Measurements from ENCODE around the gene TGOLN2. TPM values are rescaled to one million over a fixed set of nuclear protein-coding genes. Genes with fewer than 3 reads are reported as not detected.

TGOLN2 gene
- total and polyA plus RNA-seq, 2 of the 13 experiments (the other 11 are each of a cell fraction or from before 2014, with no cell fraction given), result 99.6 to 155 TPM

DNA sequence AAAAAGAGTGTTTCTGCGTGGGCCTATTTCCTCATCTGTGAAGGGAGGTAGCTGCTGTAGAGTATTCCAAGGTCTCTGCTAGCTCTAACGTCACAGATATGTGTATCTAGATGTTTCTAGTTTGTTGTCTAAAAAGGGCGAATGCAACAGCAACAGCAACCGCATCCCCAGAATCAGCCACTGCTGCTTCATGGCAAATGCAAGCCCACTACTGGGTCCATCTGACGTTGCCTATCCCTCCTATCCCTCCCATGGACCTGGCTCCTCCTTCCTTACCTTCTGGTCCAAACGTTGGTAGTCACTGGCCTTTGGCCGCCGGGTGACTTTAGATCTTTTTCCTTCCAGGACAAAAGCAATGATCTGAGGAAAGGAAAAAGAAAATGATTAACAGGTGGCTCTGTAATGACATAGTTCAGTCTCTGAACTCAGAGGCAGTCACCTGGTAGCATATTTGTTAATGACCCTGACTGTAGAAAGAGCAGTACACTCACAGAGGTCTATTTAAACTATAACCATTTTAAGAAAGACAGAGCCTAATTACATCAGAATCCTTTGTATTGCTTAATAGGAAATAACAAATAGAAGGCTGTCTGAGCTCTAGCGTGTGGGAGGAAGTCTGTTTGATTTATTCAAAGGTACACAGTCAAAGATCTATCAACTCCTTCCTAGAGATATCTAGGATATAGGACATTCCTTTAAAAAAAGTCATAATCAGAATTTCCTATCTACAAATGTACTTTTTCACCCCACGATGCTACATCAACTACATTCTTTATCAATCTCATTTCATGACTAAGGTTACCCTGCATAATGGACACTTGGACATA, 2.9 kb downstream of the TGOLN2 start (continued):
- no peak for TF ChIP-seq REXO4 (CRISPR knock-in tag; IDR thresholded peaks at IDR 0.05; ENCODE audit: borderline replicate concordance)
- peak; percentile 19; the same call in 1 of the 2 replicates for TF ChIP-seq STAG1 (CRISPR knock-in tag; IDR thresholded peaks at IDR 0.05)
- TF ChIP-seq, protein P1, sequence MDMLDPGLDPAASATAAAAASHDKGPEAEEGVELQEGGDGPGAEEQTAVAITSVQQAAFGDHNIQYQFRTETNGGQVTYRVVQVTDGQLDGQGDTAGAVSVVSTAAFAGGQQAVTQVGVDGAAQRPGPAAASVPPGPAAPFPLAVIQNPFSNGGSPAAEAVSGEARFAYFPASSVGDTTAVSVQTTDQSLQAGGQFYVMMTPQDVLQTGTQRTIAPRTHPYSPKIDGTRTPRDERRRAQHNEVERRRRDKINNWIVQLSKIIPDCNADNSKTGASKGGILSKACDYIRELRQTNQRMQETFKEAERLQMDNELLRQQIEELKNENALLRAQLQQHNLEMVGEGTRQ (IDR thresholded peaks at IDR 0.05; ENCODE audit: low read depth, low read length), result no peak
- TF ChIP-seq, protein P1 (CRISPR knock-in tag; IDR thresholded peaks at IDR 0.05; ENCODE audit: borderline replicate concordance), result peak; percentile 50; the same call in 1 of the 2 replicates
- no peak for TF ChIP-seq REL (CRISPR knock-in tag; conservative IDR thresholded peaks at IDR 0.05)
- TF ChIP-seq, protein P2, sequence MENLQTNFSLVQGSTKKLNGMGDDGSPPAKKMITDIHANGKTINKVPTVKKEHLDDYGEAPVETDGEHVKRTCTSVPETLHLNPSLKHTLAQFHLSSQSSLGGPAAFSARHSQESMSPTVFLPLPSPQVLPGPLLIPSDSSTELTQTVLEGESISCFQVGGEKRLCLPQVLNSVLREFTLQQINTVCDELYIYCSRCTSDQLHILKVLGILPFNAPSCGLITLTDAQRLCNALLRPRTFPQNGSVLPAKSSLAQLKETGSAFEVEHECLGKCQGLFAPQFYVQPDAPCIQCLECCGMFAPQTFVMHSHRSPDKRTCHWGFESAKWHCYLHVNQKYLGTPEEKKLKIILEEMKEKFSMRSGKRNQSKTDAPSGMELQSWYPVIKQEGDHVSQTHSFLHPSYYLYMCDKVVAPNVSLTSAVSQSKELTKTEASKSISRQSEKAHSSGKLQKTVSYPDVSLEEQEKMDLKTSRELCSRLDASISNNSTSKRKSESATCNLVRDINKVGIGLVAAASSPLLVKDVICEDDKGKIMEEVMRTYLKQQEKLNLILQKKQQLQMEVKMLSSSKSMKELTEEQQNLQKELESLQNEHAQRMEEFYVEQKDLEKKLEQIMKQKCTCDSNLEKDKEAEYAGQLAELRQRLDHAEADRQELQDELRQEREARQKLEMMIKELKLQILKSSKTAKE (CRISPR knock-in tag; IDR thresholded peaks at IDR 0.05; ENCODE audit: borderline replicate concordance), result peak; percentile 91
- peak; percentile 96 for TF ChIP-seq SOX5 (CRISPR knock-in tag; IDR thresholded peaks at IDR 0.05; ENCODE audit: borderline replicate concordance)
- peak; percentile 12; the same call in 1 of the 2 replicates for TF ChIP-seq ZNF263 (CRISPR knock-in tag; IDR thresholded peaks at IDR 0.05)
- TF ChIP-seq, protein P3, sequence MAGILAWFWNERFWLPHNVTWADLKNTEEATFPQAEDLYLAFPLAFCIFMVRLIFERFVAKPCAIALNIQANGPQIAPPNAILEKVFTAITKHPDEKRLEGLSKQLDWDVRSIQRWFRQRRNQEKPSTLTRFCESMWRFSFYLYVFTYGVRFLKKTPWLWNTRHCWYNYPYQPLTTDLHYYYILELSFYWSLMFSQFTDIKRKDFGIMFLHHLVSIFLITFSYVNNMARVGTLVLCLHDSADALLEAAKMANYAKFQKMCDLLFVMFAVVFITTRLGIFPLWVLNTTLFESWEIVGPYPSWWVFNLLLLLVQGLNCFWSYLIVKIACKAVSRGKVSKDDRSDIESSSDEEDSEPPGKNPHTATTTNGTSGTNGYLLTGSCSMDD (CRISPR knock-in tag; IDR thresholded peaks at IDR 0.05), result no peak
- peak; percentile 77 for TF ChIP-seq ZEB1 (IDR thresholded peaks at IDR 0.05; ENCODE audit: insufficient replicate concordance, low read depth)
- TF ChIP-seq ZBTB21 (CRISPR knock-in tag; IDR thresholded peaks at IDR 0.05), result peak; percentile 70; the same call in 1 of the 2 replicates
- TF ChIP-seq SP5 (CRISPR knock-in tag; IDR thresholded peaks at IDR 0.05; ENCODE audit: borderline replicate concordance, low read depth), result peak; percentile 28; the same call in 1 of the 2 replicates
- TF ChIP-seq, protein P4, sequence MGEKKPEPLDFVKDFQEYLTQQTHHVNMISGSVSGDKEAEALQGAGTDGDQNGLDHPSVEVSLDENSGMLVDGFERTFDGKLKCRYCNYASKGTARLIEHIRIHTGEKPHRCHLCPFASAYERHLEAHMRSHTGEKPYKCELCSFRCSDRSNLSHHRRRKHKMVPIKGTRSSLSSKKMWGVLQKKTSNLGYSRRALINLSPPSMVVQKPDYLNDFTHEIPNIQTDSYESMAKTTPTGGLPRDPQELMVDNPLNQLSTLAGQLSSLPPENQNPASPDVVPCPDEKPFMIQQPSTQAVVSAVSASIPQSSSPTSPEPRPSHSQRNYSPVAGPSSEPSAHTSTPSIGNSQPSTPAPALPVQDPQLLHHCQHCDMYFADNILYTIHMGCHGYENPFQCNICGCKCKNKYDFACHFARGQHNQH (CRISPR knock-in tag; IDR thresholded peaks at IDR 0.05), result peak; percentile 51
- no peak for TF ChIP-seq ZFP82 (CRISPR knock-in tag; IDR thresholded peaks at IDR 0.05; ENCODE audit: borderline replicate concordance)
- 0 out of 2 replicates have a peak, but pooled peaks have one; percentile 13 for TF ChIP-seq HCFC1 (IDR thresholded peaks at IDR 0.05; ENCODE audit: low read depth, low read length)
- TF ChIP-seq ZNF264 (CRISPR knock-in tag; IDR thresholded peaks at IDR 0.05), result peak; percentile 19; the same call in 1 of the 2 replicates
- TF ChIP-seq NR2F2 (IDR thresholded peaks at IDR 0.05; ENCODE audit: borderline replicate concordance, low read depth), result peak; percentile 83
- TF ChIP-seq ZNF224 (CRISPR knock-in tag; IDR thresholded peaks at IDR 0.05), result 0 out of 2 replicates have a peak, but pooled peaks have one; percentile 7
- TF ChIP-seq ZNF556 (CRISPR knock-in tag; IDR thresholded peaks at IDR 0.05; ENCODE audit: borderline replicate concordance), result no peak
- TF ChIP-seq, protein P5, sequence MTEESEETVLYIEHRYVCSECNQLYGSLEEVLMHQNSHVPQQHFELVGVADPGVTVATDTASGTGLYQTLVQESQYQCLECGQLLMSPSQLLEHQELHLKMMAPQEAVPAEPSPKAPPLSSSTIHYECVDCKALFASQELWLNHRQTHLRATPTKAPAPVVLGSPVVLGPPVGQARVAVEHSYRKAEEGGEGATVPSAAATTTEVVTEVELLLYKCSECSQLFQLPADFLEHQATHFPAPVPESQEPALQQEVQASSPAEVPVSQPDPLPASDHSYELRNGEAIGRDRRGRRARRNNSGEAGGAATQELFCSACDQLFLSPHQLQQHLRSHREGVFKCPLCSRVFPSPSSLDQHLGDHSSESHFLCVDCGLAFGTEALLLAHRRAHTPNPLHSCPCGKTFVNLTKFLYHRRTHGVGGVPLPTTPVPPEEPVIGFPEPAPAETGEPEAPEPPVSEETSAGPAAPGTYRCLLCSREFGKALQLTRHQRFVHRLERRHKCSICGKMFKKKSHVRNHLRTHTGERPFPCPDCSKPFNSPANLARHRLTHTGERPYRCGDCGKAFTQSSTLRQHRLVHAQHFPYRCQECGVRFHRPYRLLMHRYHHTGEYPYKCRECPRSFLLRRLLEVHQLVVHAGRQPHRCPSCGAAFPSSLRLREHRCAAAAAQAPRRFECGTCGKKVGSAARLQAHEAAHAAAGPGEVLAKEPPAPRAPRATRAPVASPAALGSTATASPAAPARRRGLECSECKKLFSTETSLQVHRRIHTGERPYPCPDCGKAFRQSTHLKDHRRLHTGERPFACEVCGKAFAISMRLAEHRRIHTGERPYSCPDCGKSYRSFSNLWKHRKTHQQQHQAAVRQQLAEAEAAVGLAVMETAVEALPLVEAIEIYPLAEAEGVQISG (CRISPR knock-in tag; IDR thresholded peaks at IDR 0.05), result peak; percentile 51; the same call in 1 of the 2 replicates

Data from HepG2 (cell line).